Adrenal gland (tissue), 12 donors: ENCODE measurements around the gene ETV5. TPM values are rescaled to one million over a fixed set of nuclear protein-coding genes. Genes with fewer than 3 reads are reported as not detected.

Experiments
- DNase-seq, 7 donors: peaks; one replicate each; pipeline ENCODE4 v3.0.0-alpha.2; 2019 to 2020
- H3K27ac ChIP-seq, 5 donors: fragments of 200-600 bp; sonication (generic) in 4 of 5; 1 replicate in 3 of 5; 2 replicates in 2 of 5; pipeline versions ENCODE4 v1.5.1 to v1.8.0; 2016 to 2020; ENCODE audit warnings: mild to moderate bottlenecking in 1 of 5
- H3K27me3 ChIP-seq: fragments of 200-600 bp; 2 replicates; pipeline ENCODE4 v1.8.0; 2021
- H3K36me3 ChIP-seq, 2 donors: fragments of 200-600 bp; replicated peaks in 1 of 2; 1 replicate in 1 of 2; 2 replicates in 1 of 2; pipeline versions ENCODE4 v1.5.1 to v1.8.0; 2018 to 2022
- H3K4me1 ChIP-seq, 2 donors: fragments of 200-600 bp; replicated peaks in 1 of 2; 1 replicate in 1 of 2; 2 replicates in 1 of 2; pipeline versions ENCODE4 v1.5.1 to v1.8.0; 2018 to 2021
- H3K4me3 ChIP-seq, 4 donors: fragments of 200-600 bp; sonication (generic) in 3 of 4; one replicate each; pipeline ENCODE4 v1.5.1; 2016 to 2018
- H3K9me3 ChIP-seq, 3 donors: fragments of 200-600 bp; sonication (generic) in 1 of 3; replicated peaks in 1 of 3; 1 replicate in 2 of 3; 2 replicates in 1 of 3; pipeline versions ENCODE4 v1.5.1 to v1.8.0; 2016 to 2021
- POLR2A ChIP-seq, 2 donors: fragments of 450-650 bp; IDR thresholded peaks; one replicate each; pipeline ENCODE4 v1.6.1; 2017; ENCODE audit warnings: antibody characterized with exemption in 2 of 2, mild to moderate bottlenecking in 2 of 2, moderate library complexity in 1 of 2
- WGBS, 4 donors: extraction: QIAGEN DNeasy Blood & Tissue Kit in 2 of 4; methylation state at CpG; one replicate each; pipeline versions ENCODE4 v1.1.5 to v1.1.7; 2013 to 2017; 5-methylcytosine and 5-hydroxymethylcytosine counted together
- intact Hi-C, 2 donors: fragments of 100-400 bp; cut with DNase I; formaldehyde crosslinking; loops; one replicate each; pipeline versions ENCODE4 v1.14.1 to v1.15.0; 2022 to 2023
- polyA plus RNA-seq, 3 donors: library from polyadenylated mRNA; stranded (reverse); fragments of 200-250 nt in 2 of 3; fragments of 350-450 nt in 1 of 3; fragmentation: Illumina TruSeq in 1 of 3; extraction: RNeasy Lipid Tissue Mini Kit (QIAGEN cat#74804) in 1 of 3; gene quantifications; one replicate each; pipeline ENCODE4 v1.2.3, GENCODE V29; 2013 to 2014
- total RNA-seq, 9 donors: library from RNA; depleted of rRNA in 4 of 9; stranded (reverse); fragments of >200 nt in 4 of 9; fragments of 120-200 nt in 1 of 9; fragmentation: NEBNext Ultra II Directional in 1 of 9; extraction: Animal tissue kit (Norgen Biotek cat#: 25700) in 1 of 9; gene quantifications; one replicate each; pipeline versions ENCODE4 v1.1.0 to v1.2.4, GENCODE V29; 2013 to 2023
- TF ChIP-seq, protein P1 (sequence below), 6 experiments: fragments of 450-650 bp in 4 of 6; fragments of 200-600 bp in 2 of 6; sonication (generic) in 1 of 6; IDR thresholded peaks; 1 replicate in 5 of 6; 2 replicates in 1 of 6; pipeline versions ENCODE4 v1.5.1 to v1.8.0; 2016 to 2021; ENCODE audit warnings: antibody characterized with exemption in 6 of 6, mild to moderate bottlenecking in 2 of 6, moderate library complexity in 1 of 6
- donor health status: healthy with polysubstance abuse.
- donor health status: Bipolar disorder and iron deficiency.
- donor health status: DM: yes; HTN: yes; CAD: no.
- donor health status: DM: no; HTN: no; CAD: no.
- donor health status: DM: no; HTN: no; CAD: no.
- donor health status: DM: yes; HTN: yes; CAD: no.

The ETV5 gene
- total and polyA plus RNA-seq, 12 donors: 17.2 to 114 (median 63.3) TPM

GRCh38 chr3:186079925-186080324 lies 29.0 kb downstream of the ETV5 start:
- Histone ChIP-seq H3K36me3 (peaks cover 0 to 26% of the 10 kb centered on the region in 2 donors), H3K27ac (peak overlapping the region in 1 of 5 donors; percentile 47), H3K27me3 (no peaks in the 10 kb centered on the region), H3K9me3 (no peaks in the 10 kb centered on the region), H3K4me1 (peaks cover 0 to 17% of the 10 kb centered on the region in 2 donors), H3K4me3 (no peak overlapping the region)
- no peak for TF ChIP-seq POLR2A (IDR thresholded peaks at IDR 0.05)
- TF ChIP-seq, protein P1, sequence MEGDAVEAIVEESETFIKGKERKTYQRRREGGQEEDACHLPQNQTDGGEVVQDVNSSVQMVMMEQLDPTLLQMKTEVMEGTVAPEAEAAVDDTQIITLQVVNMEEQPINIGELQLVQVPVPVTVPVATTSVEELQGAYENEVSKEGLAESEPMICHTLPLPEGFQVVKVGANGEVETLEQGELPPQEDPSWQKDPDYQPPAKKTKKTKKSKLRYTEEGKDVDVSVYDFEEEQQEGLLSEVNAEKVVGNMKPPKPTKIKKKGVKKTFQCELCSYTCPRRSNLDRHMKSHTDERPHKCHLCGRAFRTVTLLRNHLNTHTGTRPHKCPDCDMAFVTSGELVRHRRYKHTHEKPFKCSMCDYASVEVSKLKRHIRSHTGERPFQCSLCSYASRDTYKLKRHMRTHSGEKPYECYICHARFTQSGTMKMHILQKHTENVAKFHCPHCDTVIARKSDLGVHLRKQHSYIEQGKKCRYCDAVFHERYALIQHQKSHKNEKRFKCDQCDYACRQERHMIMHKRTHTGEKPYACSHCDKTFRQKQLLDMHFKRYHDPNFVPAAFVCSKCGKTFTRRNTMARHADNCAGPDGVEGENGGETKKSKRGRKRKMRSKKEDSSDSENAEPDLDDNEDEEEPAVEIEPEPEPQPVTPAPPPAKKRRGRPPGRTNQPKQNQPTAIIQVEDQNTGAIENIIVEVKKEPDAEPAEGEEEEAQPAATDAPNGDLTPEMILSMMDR (IDR thresholded peaks at IDR 0.05): no peak
- peak in 1 of 7 donors; percentile 81 for DNase-seq
- intact Hi-C loops: no loop called here
- 73 to 86% (median 79%) methylated on average over 7 of the region's 7 CpGs for WGBS, 4 donors

DNA sequence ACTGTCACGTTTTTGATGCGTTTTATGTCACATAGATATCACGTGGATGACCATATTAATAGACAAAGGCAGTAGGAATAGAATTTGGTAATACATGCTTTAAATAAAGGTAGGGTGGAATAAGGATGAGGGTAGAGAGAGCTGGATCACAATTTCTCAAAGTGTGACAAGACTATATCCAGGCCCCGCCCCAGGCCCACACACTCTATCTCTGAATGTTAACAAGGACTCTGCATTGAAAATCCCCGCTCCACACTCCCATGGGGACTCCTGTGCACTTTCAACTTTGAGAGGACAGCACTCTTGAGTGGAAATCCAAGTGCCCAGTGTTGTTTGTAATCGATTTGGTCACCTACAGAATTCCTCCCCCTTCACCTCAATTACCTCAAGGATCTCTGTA lies 31.4 kb downstream of the ETV5 start:
- no peak overlapping the region for H3K27ac ChIP-seq
- no peaks in the 10 kb centered on the region for H3K9me3 ChIP-seq
- TF ChIP-seq, protein P1 (IDR thresholded peaks at IDR 0.05): no peak
- TF ChIP-seq POLR2A (IDR thresholded peaks at IDR 0.05): no peak
- no peaks in the 10 kb centered on the region for H3K27me3 ChIP-seq
- DNase-seq: no peak
- peaks cover 0 to 26% of the 10 kb centered on the region in 2 donors for H3K36me3 ChIP-seq
- intact Hi-C loops: no loop called here
- H3K4me3 ChIP-seq: no peak overlapping the region
- WGBS, 4 donors: 91 to 95% (median 92%) methylated on average over 6 of the region's 6 CpGs
- peaks cover 0 to 6% of the 10 kb centered on the region in 2 donors for H3K4me1 ChIP-seq

DNA sequence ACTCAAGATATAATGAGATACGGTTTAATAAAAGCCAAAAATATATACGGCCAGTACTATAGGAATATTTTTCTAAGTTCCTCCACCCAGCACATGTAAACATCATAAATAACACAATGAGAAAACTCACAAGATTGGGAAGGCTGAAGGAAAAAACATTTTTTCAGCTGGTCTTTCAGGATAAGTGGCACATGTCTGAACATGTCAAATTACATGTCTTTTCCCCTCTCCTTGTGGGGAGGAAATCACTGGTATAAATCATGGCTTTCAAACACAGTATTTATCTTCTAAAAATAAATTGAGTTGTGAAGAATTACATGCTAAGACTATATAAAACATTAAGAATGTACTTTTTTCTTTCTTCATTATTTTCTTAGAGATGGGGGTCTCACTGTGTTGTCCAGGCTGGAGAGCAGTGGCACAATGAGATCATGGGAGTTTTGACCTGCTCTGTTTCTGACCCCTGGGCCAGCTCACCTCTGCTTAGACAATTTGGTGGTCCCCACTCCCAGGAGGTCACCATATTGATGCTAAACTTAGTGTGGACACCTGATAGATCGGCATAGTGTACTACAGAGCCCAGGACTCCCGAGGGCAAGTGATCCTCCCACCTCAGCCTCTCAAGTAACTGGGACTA lies 32.8 kb downstream of the ETV5 start:
- H3K27ac ChIP-seq: no peak overlapping the region
- intact Hi-C loops: no loop called here
- WGBS, 4 donors: 76 to 84% (median 82%) methylated on average over 4 of the region's 4 CpGs
- no peak for DNase-seq
- no peaks in the 10 kb centered on the region for H3K27me3 ChIP-seq
- peaks cover 0 to 3% of the 10 kb centered on the region in 2 donors for H3K4me1 ChIP-seq
- no peak overlapping the region for H3K4me3 ChIP-seq
- H3K36me3 ChIP-seq: peaks cover 0 to 26% of the 10 kb centered on the region in 2 donors
- no peaks in the 10 kb centered on the region for H3K9me3 ChIP-seq
- TF ChIP-seq POLR2A (IDR thresholded peaks at IDR 0.05): no peak
- TF ChIP-seq, protein P1 (IDR thresholded peaks at IDR 0.05): no peak

GRCh38 chr3:186075489-186075888 lies 33.4 kb downstream of the ETV5 start:
- no peak overlapping the region for H3K27ac ChIP-seq
- peaks cover under 1 to 9% of the 10 kb centered on the region in 2 donors for H3K4me1 ChIP-seq
- H3K36me3 ChIP-seq: peaks cover 0 to 21% of the 10 kb centered on the region in 2 donors
- WGBS, 4 donors: 41 to 58% (median 50%) methylated on average over 2 of the region's 2 CpGs
- no peak overlapping the region for H3K4me3 ChIP-seq
- no peaks in the 10 kb centered on the region for H3K27me3 ChIP-seq
- no peak for DNase-seq
- no peaks in the 10 kb centered on the region for H3K9me3 ChIP-seq
- intact Hi-C loops: no loop called here
- TF ChIP-seq, protein P1 (IDR thresholded peaks at IDR 0.05): no peak
- TF ChIP-seq POLR2A (IDR thresholded peaks at IDR 0.05): no peak
